ENCODE results near the gene LDHA.

- TF ChIP-seq POLR2A (IDR thresholded peaks at IDR 0.05) (no peak), CTCF (IDR thresholded peaks at IDR 0.05) (no peak)
Measured at GRCh38 chr11:18375941-18376340, 18.4 kb upstream of the LDHA start.
